ENCODE measurements around the gene PSMA5. TPM values are rescaled to one million over a fixed set of nuclear protein-coding genes. Genes with fewer than 3 reads are reported as not detected.

Gene PSMA5
- total RNA-seq, 1 experiment from 2014 or later = 133 TPM

DNA sequence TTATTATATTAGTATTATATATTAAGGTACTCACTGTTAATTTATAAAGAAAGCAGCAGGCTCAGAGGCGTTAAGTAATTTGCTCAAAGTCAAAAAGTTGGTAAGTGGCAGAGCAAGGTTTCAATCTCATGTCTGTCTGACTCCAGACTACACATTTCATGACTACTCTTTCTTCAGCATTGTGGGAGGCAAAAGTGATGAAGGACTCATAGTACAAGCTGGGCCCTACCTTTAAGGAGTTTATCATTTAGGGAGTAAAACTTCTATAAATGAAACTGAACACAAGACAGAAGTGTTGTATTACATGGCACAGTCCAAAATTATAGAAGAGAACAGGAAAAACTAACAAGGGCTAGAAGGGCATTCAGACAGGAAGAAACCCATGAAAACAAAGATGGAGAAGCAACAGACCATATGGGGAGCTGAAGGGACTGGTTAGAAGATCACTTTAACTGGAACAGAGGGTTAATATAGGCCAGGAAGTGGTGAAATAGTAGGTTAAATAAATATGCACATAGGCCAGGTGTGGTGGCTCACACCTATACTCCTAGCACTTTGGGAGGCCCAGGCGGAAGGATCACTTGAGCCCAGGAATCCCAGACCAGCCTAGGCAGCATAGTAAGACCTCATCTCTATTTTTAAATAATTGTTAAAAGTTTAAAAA, 40.1 kb downstream of the PSMA5 start:
- no peak overlapping the region for H2BK5ac ChIP-seq (ENCODE audit: insufficient read length, low read length)
- peaks cover 10% of the 10 kb centered on the region; the same call in 1 of the 2 replicates for H3K79me2 ChIP-seq (ENCODE audit: insufficient read depth, low read length)
- no peak overlapping the region for H3K4ac ChIP-seq (ENCODE audit: low read depth, low read length)
- H3K27me3 Mint-ChIP-seq (ENCODE audit: low read depth) = no peaks in the 10 kb centered on the region
- H3K18ac ChIP-seq (ENCODE audit: insufficient read length, low read depth, low read length) = no peak overlapping the region
- no peak overlapping the region for H3K23ac ChIP-seq (ENCODE audit: insufficient read length, low read depth, low read length)
- peak overlapping the region; percentile 49 for H2BK20ac ChIP-seq (ENCODE audit: low read depth, low read length, poor library complexity, severe bottlenecking)
- no peak overlapping the region for H3K56ac ChIP-seq (ENCODE audit: insufficient read length, low read depth, low read length)
- H3K9me3 ChIP-seq (ENCODE audit: control insufficient read depth, low read depth, low read length) = no peaks in the 10 kb centered on the region
- H2AK5ac ChIP-seq (ENCODE audit: insufficient read length, low read length) = no peak overlapping the region
- H4K5ac ChIP-seq (ENCODE audit: insufficient read length, low read depth, low read length) = no peak overlapping the region
- H2BK120ac ChIP-seq (ENCODE audit: low read depth, low read length, poor library complexity, severe bottlenecking) = no peak overlapping the region
- no CpG with 5 or more reads among the region's 2 CpGs for WGBS (ENCODE audit: extremely low coverage, insufficient read length, low lambda C conversion rate)
- no peak overlapping the region for H3K9ac ChIP-seq (ENCODE audit: extremely low read depth, insufficient read length, low read length)
- TF ChIP-seq, protein P1, sequence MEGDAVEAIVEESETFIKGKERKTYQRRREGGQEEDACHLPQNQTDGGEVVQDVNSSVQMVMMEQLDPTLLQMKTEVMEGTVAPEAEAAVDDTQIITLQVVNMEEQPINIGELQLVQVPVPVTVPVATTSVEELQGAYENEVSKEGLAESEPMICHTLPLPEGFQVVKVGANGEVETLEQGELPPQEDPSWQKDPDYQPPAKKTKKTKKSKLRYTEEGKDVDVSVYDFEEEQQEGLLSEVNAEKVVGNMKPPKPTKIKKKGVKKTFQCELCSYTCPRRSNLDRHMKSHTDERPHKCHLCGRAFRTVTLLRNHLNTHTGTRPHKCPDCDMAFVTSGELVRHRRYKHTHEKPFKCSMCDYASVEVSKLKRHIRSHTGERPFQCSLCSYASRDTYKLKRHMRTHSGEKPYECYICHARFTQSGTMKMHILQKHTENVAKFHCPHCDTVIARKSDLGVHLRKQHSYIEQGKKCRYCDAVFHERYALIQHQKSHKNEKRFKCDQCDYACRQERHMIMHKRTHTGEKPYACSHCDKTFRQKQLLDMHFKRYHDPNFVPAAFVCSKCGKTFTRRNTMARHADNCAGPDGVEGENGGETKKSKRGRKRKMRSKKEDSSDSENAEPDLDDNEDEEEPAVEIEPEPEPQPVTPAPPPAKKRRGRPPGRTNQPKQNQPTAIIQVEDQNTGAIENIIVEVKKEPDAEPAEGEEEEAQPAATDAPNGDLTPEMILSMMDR (conservative IDR thresholded peaks at IDR 0.05) = no peak
- peak overlapping the region in 1 of 3 experiments; percentile 8; a peak in 1 of 7 replicates for H3K27ac Mint-ChIP-seq
- peaks cover 23 to 32% of the 10 kb centered on the region in 2 experiments for H3K4me1 Mint-ChIP-seq
- no peak overlapping the region for H3T11ph ChIP-seq (ENCODE audit: low read length)
- H3K79me1 ChIP-seq (ENCODE audit: insufficient read depth, low read depth, low read length, poor library complexity, severe bottlenecking) = peaks cover 17% of the 10 kb centered on the region
- no peak overlapping the region for H3K4me2 ChIP-seq (ENCODE audit: insufficient read depth, insufficient read length, low read length)
- no peaks in the 10 kb centered on the region for H4K20me1 ChIP-seq (ENCODE audit: control insufficient read depth, insufficient read depth, insufficient read length)
- DNase-seq = no peak
- H4K8ac ChIP-seq (replicated peaks; ENCODE audit: insufficient read length, low read depth, low read length) = no peak overlapping the region
- no peak overlapping the region for H4K91ac ChIP-seq (ENCODE audit: insufficient read length, low read depth, low read length)
- peaks cover 4% of the 10 kb centered on the region; the same call in 1 of the 2 replicates for H3K4me1 ChIP-seq (ENCODE audit: insufficient read depth, low read length)
- peaks cover 6 to 13% (median 7%) of the 10 kb centered on the region in 3 experiments for H3K36me3 Mint-ChIP-seq (ENCODE audit: insufficient read depth in 1 of 3, low read depth in 3 of 3)
- peaks cover 3 to 4% of the 10 kb centered on the region in 2 experiments; a peak in 2 of 5 replicates for H3K9me3 Mint-ChIP-seq
- H3K23me2 ChIP-seq (ENCODE audit: insufficient read length, low read depth, low read length, poor library complexity, severe bottlenecking) = no peaks in the 10 kb centered on the region
- H3K27me3 ChIP-seq (ENCODE audit: insufficient read depth, low read length) = no peaks in the 10 kb centered on the region
- no peak overlapping the region for H2AFZ ChIP-seq (ENCODE audit: low read length)
- no peak overlapping the region for H2BK15ac ChIP-seq (ENCODE audit: low read depth, low read length)
- H2BK12ac ChIP-seq (ENCODE audit: insufficient read length, low read depth, low read length) = no peak overlapping the region
- H3K27ac ChIP-seq (ENCODE audit: insufficient read length, low read depth, low read length) = no peak overlapping the region
- H3K14ac ChIP-seq (ENCODE audit: insufficient read depth, low read length) = no peak overlapping the region
- no peak overlapping the region for H3K4me3 Mint-ChIP-seq
